Transverse colon (tissue), 4 donors: ENCODE results near the gene CGA.

Experiments used
- EP300 ChIP-seq: sonication (generic); formaldehyde crosslinking; IDR thresholded peaks from one replicate; pipeline ENCODE4 v1.6.1; 2017; ENCODE audit warnings: antibody characterized with exemption, low read depth
- POLR2A ChIP-seq: fragments of 450-650 bp; IDR thresholded peaks from one replicate; pipeline ENCODE4 v1.6.1; 2016; ENCODE audit warnings: antibody characterized with exemption, mild to moderate bottlenecking, moderate library complexity
- POLR2AphosphoS5 ChIP-seq, 3 donors: sonication (generic); formaldehyde crosslinking; IDR thresholded peaks; one replicate each; pipeline ENCODE4 v1.6.1; 2016; ENCODE audit warnings: antibody characterized with exemption in 3 of 3
- TF ChIP-seq, protein P1 (sequence below), 5 experiments: fragments of 200-600 bp in 3 of 5; fragments of 450-650 bp in 2 of 5; sonication (generic) in 3 of 5; IDR thresholded peaks; 1 replicate in 2 of 5; 2 replicates in 3 of 5; pipeline ENCODE4 v1.5.1; 2016 to 2017; ENCODE audit warnings: antibody characterized with exemption in 5 of 5, inconsistent platforms in 3 of 5, mild to moderate bottlenecking in 2 of 5, moderate library complexity in 1 of 5

GRCh38 chr6:87104667-87105066 is 9.8 kb upstream of the CGA start:
- no peak for TF ChIP-seq POLR2A
- TF ChIP-seq, protein P1, sequence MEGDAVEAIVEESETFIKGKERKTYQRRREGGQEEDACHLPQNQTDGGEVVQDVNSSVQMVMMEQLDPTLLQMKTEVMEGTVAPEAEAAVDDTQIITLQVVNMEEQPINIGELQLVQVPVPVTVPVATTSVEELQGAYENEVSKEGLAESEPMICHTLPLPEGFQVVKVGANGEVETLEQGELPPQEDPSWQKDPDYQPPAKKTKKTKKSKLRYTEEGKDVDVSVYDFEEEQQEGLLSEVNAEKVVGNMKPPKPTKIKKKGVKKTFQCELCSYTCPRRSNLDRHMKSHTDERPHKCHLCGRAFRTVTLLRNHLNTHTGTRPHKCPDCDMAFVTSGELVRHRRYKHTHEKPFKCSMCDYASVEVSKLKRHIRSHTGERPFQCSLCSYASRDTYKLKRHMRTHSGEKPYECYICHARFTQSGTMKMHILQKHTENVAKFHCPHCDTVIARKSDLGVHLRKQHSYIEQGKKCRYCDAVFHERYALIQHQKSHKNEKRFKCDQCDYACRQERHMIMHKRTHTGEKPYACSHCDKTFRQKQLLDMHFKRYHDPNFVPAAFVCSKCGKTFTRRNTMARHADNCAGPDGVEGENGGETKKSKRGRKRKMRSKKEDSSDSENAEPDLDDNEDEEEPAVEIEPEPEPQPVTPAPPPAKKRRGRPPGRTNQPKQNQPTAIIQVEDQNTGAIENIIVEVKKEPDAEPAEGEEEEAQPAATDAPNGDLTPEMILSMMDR (IDR thresholded peaks at IDR 0.05): no peak
- TF ChIP-seq POLR2AphosphoS5 (IDR thresholded peaks at IDR 0.05): no peak
- no peak for TF ChIP-seq EP300
